Activated naive CD4-positive, alpha-beta T cell treated with anti-CD3 and anti-CD28 coated beads, Interleukin-2, amount 10 ng/mL, durations not matched to agents 7 days and 5 days (primary cell): ENCODE data around the gene PPP3CB.

Source experiments
- CTCF ChIA-PET: fragments of 350-600 bp; sonication (Branson Sonifier 250); formaldehyde crosslinking; loops from one replicate; lab custom pipeline; 2021; ENCODE audit warnings: antibody characterized with exemption; lab: Charles Lee
- DNase-seq: peaks from one replicate; pipeline ENCODE4 v3.0.0-alpha.2; 2020
- H3K27ac Mint-ChIP-seq: one replicate; pipeline ENCODE4 v1.8.0; 2021; ENCODE audit warnings: mild to moderate bottlenecking, moderate library complexity, mixed read lengths
- H3K27me3 Mint-ChIP-seq: one replicate; pipeline ENCODE4 v1.8.0; 2021; ENCODE audit warnings: mild to moderate bottlenecking, mixed read lengths
- H3K36me3 Mint-ChIP-seq: one replicate; pipeline ENCODE4 v1.8.0; 2021; ENCODE audit warnings: mixed read lengths
- H3K4me1 Mint-ChIP-seq: one replicate; pipeline ENCODE4 v1.8.0; 2021; ENCODE audit warnings: mixed read lengths
- H3K4me3 Mint-ChIP-seq: one replicate; pipeline ENCODE4 v1.8.0; 2021; ENCODE audit warnings: mild to moderate bottlenecking, moderate library complexity, mixed read lengths
- H3K9me3 Mint-ChIP-seq: one replicate; pipeline ENCODE4 v1.8.0; 2021; ENCODE audit warnings: mixed read lengths

Gene PPP3CB

GRCh38 chr10:73388228-73388627, 107.6 kb downstream of the PPP3CB start:
- Mint-ChIP-seq H3K27me3 (no peaks in the 10 kb centered on the region), H3K4me3 (no peak overlapping the region), H3K27ac (no peak overlapping the region), H3K4me1 (no peaks in the 10 kb centered on the region), H3K9me3 (no peaks in the 10 kb centered on the region), H3K36me3 (peaks cover 59% of the 10 kb centered on the region)
- CTCF ChIA-PET, result no interaction called here
- DNase-seq, result no peak

- Mint-ChIP-seq H3K27me3 (no peaks in the 10 kb centered on the region), H3K9me3 (no peaks in the 10 kb centered on the region), H3K36me3 (peaks cover 58% of the 10 kb centered on the region), H3K4me3 (no peak overlapping the region), H3K27ac (no peak overlapping the region), H3K4me1 (no peaks in the 10 kb centered on the region)
- CTCF ChIA-PET, result no interaction called here
- no peak for DNase-seq
Measured at GRCh38 chr10:73386583-73386982, 109.2 kb downstream of the PPP3CB start.
